HepG2 (cell line): Measurements from ENCODE around the gene GAREM2. TPM values are rescaled to one million over a fixed set of nuclear protein-coding genes. Genes with fewer than 3 reads are reported as not detected.

Source experiments
- ATAC-seq: fragments of 200-7000 bp; cut with Tn5 transposase; 3 replicates; pipeline ENCODE4 v1.9.1; 2020; ENCODE audit warnings: mild to moderate bottlenecking, moderate library complexity
- BruUV-seq: library from RNA; stranded (reverse); fragments of 400-500 nt; replicated peaks from 2 replicates; lab custom pipeline; 2021; lab: Mats Ljungman, UMichigan
- CTCF ChIA-PET: fragments of 300-600 bp; formaldehyde crosslinking; extraction: SDS; loops from one replicate; lab custom pipeline; 2021; ENCODE audit warnings: low total read pairs, inconsistent platforms, low intra/inter-chr PET ratio; lab: Yijun Ruan, JAX
- POLR2A ChIA-PET: fragments of 350-600 bp; sonication (Branson Sonifier 250); formaldehyde crosslinking; loops from one replicate; lab custom pipeline; 2020; ENCODE audit warnings: antibody characterized with exemption, inconsistent platforms; lab: Yijun Ruan, JAX
- DNase-seq: peaks from one replicate; pipeline ENCODE4 v3.0.0-alpha.2; 2015; ENCODE audit warnings: low spot score
- FAIRE-seq: peaks from 3 replicates; lab custom pipeline; 2011; peaks lifted over from hg19 to GRCh38; lab: Jason Lieb, UNC
- H2AFZ ChIP-seq: one replicate; pipeline ENCODE4 v1.6.1; 2011; ENCODE audit warnings: low read length, inconsistent platforms
- H3K27ac ChIP-seq: fragments of 300-600 bp; 3 replicates; pipeline ENCODE4 v1.8.0; 2011; ENCODE audit warnings: mixed run types, mild to moderate bottlenecking, mixed read lengths, low read length, inconsistent platforms; ENCODE audit not compliant: insufficient read depth; ENCODE audit errors: extremely low read length
- H3K27me3 ChIP-seq, 2 experiments: fragments of 200-600 bp in 1 of 2; 2 replicates in 1 of 2; 3 replicates in 1 of 2; pipeline versions ENCODE4 v1.6.0 to v1.8.0; 2011; ENCODE audit warnings: low read length in 2 of 2, mild to moderate bottlenecking in 2 of 2, moderate library complexity in 2 of 2, inconsistent platforms in 1 of 2; ENCODE audit not compliant: insufficient read depth in 2 of 2, control insufficient read depth in 1 of 2
- H3K36me3 ChIP-seq, 2 experiments: fragments of 200-600 bp in 1 of 2; replicated peaks in 1 of 2; 2 replicates in 1 of 2; 3 replicates in 1 of 2; pipeline versions ENCODE4 v1.5.1 to v1.8.0; 2011; ENCODE audit warnings: low read length in 2 of 2, inconsistent platforms in 1 of 2; ENCODE audit not compliant: insufficient read depth in 2 of 2, control insufficient read depth in 1 of 2
- H3K4me1 ChIP-seq: 2 replicates; pipeline ENCODE4 v1.5.1; 2012; ENCODE audit warnings: low read length, inconsistent platforms; ENCODE audit not compliant: insufficient read depth
- H3K4me2 ChIP-seq: 2 replicates; pipeline ENCODE4 v1.6.0; 2011; ENCODE audit warnings: low read depth, low read length, inconsistent platforms
- H3K4me3 ChIP-seq, 3 experiments: fragments of 200-600 bp in 1 of 3; sonication (generic), shearing (Covaris generic) in 1 of 3; replicated peaks in 1 of 3; 2 replicates each; pipeline ENCODE4 v1.5.1; 2011 to 2016; ENCODE audit warnings: low read length in 3 of 3, inconsistent platforms in 2 of 3, low read depth in 2 of 3, mild to moderate bottlenecking in 2 of 3, control low read depth in 1 of 3, mixed read lengths in 1 of 3; ENCODE audit not compliant: insufficient read depth in 1 of 3
- H3K79me2 ChIP-seq: one replicate; pipeline ENCODE4 v1.6.1; 2011; ENCODE audit warnings: low read length, inconsistent platforms; ENCODE audit not compliant: insufficient read depth
- H3K9ac ChIP-seq: 2 replicates; pipeline ENCODE4 v1.6.0; 2011; ENCODE audit warnings: mild to moderate bottlenecking, low read depth, low read length, inconsistent platforms; ENCODE audit not compliant: insufficient read depth
- H3K9me3 ChIP-seq: 2 replicates; pipeline ENCODE4 v1.5.1; 2012; ENCODE audit warnings: mild to moderate bottlenecking, low read length
- H4K20me1 ChIP-seq: 2 replicates; pipeline ENCODE4 v1.6.0; 2011; ENCODE audit warnings: inconsistent platforms, mild to moderate bottlenecking, low read length, moderate library complexity; ENCODE audit not compliant: insufficient read depth
- ELF3 ChIP-seq: IDR thresholded peaks from 2 replicates; pipeline ENCODE4 v1.6.1; 2016; ENCODE audit warnings: missing genetic modification reagents, missing compliant biosample characterization
- KLF9 ChIP-seq: IDR thresholded peaks from 2 replicates; pipeline ENCODE4 v1.6.1; 2016; ENCODE audit warnings: low read depth
- MEIS1 ChIP-seq: sonication (generic); formaldehyde crosslinking; IDR thresholded peaks from 2 replicates; pipeline ENCODE4 v1.9.0; 2021; ENCODE audit warnings: mild to moderate bottlenecking, missing genetic modification reagents, moderate library complexity, borderline replicate concordance
- PAWR ChIP-seq: sonication (generic); formaldehyde crosslinking; IDR thresholded peaks from 2 replicates; pipeline ENCODE4 v1.4.0; 2020; ENCODE audit warnings: missing genetic modification reagents, mild to moderate bottlenecking, borderline replicate concordance
- RNF2 ChIP-seq: fragments of 450-650 bp; conservative IDR thresholded peaks from 2 replicates; pipeline ENCODE4 v1.6.1; 2016; ENCODE audit warnings: low read depth
- SP140L ChIP-seq: sonication (generic); formaldehyde crosslinking; IDR thresholded peaks from 2 replicates; pipeline ENCODE4 v1.4.0; 2020; ENCODE audit warnings: missing genetic modification reagents, borderline replicate concordance
- YY1 ChIP-seq: IDR thresholded peaks from 2 replicates; pipeline ENCODE4 v1.6.1; 2011; ENCODE audit warnings: low read length, low read depth, moderate library complexity, mild to moderate bottlenecking; ENCODE audit not compliant: insufficient read depth, insufficient replicate concordance
- ZNF160 ChIP-seq: sonication (generic); formaldehyde crosslinking; IDR thresholded peaks from 2 replicates; pipeline ENCODE4 v1.8.0; 2022; ENCODE audit warnings: mild to moderate bottlenecking, inconsistent platforms, missing genetic modification reagents
- ZNF629 ChIP-seq: sonication (generic); formaldehyde crosslinking; conservative IDR thresholded peaks from 2 replicates; pipeline ENCODE4 v1.5.0; 2020; ENCODE audit warnings: missing genetic modification reagents
- WGBS: methylation state at CpG from one replicate; pipeline ENCODE4 v1.1.6; 2017; ENCODE audit warnings: low lambda C conversion rate; 5-methylcytosine and 5-hydroxymethylcytosine counted together
- in situ Hi-C: cut with HindIII; loops from 2 replicates; pipeline ENCODE4 v1.10.0; 2017; ENCODE audit warnings: low pct_unique_long_range_greater_than_20kb; ENCODE audit not compliant: extremely low pct_ligation_motif_present
- intact Hi-C: fragments of 100-400 bp; cut with micrococcal nuclease; formaldehyde crosslinking; loops from one replicate; pipeline ENCODE4 v1.10.0; 2022; ENCODE audit not compliant: unreplicated experiment
- polyA plus RNA-seq, 8 experiments: library from polyadenylated mRNA; depleted of rRNA in 3 of 8; stranded (reverse) in 7 of 8; unstranded in 1 of 8; fragments of >200 nt; fragmentation: Illumina TruSeq in 4 of 8; extraction: Trizol in 4 of 8; gene quantifications; 2 replicates each; pipeline versions ENCODE4 v1.2.1 to v1.2.3, GENCODE V29; 2011 to 2016; ENCODE audit warnings: low read depth in 4 of 8, missing spikeins in 1 of 8, mixed read lengths in 1 of 8; ENCODE audit not compliant: insufficient read depth in 1 of 8
- total RNA-seq, 5 experiments: library from RNA; depleted of rRNA; stranded (reverse); fragments of >200 nt; fragmentation: Illumina TruSeq; extraction: Trizol; gene quantifications; 2 replicates each; pipeline ENCODE4 v1.2.3, GENCODE V29; 2016; ENCODE audit warnings: low read depth in 1 of 5
- TF ChIP-seq, protein P1 (sequence below): IDR thresholded peaks from 2 replicates; pipeline ENCODE4 v1.6.1; 2016; ENCODE audit warnings: mild to moderate bottlenecking

GAREM2 gene
- total and polyA plus RNA-seq, 2 of the 13 experiments (the other 11 are each of a cell fraction or from before 2014, with no cell fraction given) = 0.29 to 0.38 TPM

DNA sequence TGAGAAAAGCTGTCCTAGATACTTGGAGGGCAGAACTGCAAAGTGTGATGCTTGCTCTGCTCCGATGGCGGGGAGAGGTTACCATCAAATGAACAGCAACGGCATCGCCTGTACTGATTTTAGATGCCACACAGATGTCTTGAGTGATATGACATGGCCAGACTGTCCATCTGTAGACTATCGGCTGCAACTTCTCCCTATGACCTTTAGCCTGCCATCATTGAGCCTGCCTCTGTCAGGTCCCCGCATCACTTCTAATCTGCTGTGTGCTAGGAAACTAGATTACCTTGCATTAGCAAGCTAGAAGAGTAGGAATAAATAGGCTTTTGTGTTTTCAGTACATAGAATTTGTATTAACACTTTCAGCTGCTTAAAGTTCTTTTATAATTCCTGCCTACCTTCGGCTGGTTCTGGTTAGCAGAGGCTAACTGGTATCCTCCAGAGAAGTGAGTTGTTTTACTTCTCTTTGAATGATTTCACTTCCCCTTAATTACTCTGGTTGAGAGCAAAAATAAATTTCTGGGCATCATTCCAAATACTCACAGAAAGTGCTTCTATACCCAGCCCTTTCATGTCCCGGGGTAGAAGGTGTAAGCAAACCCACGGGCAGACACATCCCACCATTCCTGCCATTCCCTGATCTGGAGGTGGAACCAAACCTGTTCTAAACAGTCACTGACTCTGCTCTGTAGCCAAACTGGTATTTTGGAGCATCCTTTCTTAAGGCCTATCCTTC, 24.0 kb downstream of the GAREM2 start:
- WGBS = 98% methylated on average over 9 of the region's 9 CpGs
- TF ChIP-seq, protein P1, sequence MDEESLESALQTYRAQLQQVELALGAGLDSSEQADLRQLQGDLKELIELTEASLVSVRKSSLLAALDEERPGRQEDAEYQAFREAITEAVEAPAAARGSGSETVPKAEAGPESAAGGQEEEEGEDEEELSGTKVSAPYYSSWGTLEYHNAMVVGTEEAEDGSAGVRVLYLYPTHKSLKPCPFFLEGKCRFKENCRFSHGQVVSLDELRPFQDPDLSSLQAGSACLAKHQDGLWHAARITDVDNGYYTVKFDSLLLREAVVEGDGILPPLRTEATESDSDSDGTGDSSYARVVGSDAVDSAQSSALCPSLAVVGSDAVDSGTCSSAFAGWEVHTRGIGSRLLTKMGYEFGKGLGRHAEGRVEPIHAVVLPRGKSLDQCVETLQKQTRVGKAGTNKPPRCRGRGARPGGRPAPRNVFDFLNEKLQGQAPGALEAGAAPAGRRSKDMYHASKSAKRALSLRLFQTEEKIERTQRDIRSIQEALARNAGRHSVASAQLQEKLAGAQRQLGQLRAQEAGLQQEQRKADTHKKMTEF (CRISPR knock-in tag) = no peak
- TF ChIP-seq PAWR (CRISPR knock-in tag) (no peak), YY1 (no peak), ZNF629 (CRISPR knock-in tag) (no peak), ZNF160 (CRISPR knock-in tag) (no peak), ELF3 (CRISPR knock-in tag) (no peak), MEIS1 (CRISPR knock-in tag) (no peak), KLF9 (CRISPR knock-in tag) (no peak), SP140L (CRISPR knock-in tag) (no peak), RNF2 (no peak)
- intact Hi-C loops = no loop called here
- Histone ChIP-seq H3K9me3 (no peaks in the 10 kb centered on the region), H3K4me1 (no peaks in the 10 kb centered on the region), H3K27me3 (no peaks in the 10 kb centered on the region), H3K27ac (no peak overlapping the region), H3K36me3 (peaks cover 36 to 87% of the 10 kb centered on the region in 2 experiments), H2AFZ (no peak overlapping the region), H3K4me2 (no peak overlapping the region), H3K4me3 (no peak overlapping the region), H3K79me2 (no peaks in the 10 kb centered on the region), H4K20me1 (no peaks in the 10 kb centered on the region), H3K9ac (no peak overlapping the region)
- ChIA-PET CTCF (no interaction called here), POLR2A (no interaction called here)
- FAIRE-seq = no peak
- no peak for DNase-seq
- no peak for ATAC-seq
- no TSS peak for BruUV-seq
- in situ Hi-C loops = no loop called here
